ENCODE data around the gene ARL4D.

ARL4D gene

DNA sequence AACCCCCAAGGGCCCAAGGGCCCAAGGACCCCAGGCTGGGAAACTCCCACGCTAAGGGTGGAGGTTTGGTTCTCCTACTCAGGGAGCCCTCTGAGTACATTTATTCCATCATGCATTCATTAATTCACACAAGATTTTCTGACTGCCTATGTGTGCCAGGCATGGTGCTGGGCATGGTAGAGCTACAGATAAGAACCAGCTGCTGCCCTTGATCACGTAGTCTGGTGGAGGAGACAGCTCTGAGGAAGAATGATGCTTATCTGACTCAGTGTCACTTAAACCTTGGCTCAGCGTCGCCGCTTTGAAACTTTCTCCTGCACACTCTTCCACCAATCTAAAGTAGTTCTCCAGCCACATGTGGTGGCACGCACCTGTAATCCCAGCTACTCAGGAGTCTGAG is 3.6 kb upstream of the ARL4D start:
- H3K9me3 ChIP-seq (ENCODE audit: severe bottlenecking): no peaks in the 10 kb centered on the region
- no peaks in the 10 kb centered on the region for H3K27me3 ChIP-seq (ENCODE audit: insufficient read depth, low read depth, severe bottlenecking)
- TF ChIP-seq, protein P1, sequence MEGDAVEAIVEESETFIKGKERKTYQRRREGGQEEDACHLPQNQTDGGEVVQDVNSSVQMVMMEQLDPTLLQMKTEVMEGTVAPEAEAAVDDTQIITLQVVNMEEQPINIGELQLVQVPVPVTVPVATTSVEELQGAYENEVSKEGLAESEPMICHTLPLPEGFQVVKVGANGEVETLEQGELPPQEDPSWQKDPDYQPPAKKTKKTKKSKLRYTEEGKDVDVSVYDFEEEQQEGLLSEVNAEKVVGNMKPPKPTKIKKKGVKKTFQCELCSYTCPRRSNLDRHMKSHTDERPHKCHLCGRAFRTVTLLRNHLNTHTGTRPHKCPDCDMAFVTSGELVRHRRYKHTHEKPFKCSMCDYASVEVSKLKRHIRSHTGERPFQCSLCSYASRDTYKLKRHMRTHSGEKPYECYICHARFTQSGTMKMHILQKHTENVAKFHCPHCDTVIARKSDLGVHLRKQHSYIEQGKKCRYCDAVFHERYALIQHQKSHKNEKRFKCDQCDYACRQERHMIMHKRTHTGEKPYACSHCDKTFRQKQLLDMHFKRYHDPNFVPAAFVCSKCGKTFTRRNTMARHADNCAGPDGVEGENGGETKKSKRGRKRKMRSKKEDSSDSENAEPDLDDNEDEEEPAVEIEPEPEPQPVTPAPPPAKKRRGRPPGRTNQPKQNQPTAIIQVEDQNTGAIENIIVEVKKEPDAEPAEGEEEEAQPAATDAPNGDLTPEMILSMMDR (IDR thresholded peaks at IDR 0.05; ENCODE audit: low read depth, low read length): no peak
- H3K36me3 ChIP-seq: peaks cover 7% of the 10 kb centered on the region
- DNase-seq: no peak
- no peak overlapping the region for H3K4me3 ChIP-seq (ENCODE audit: low read depth, low read length)
- peak overlapping the region; percentile 74 for H3K27ac ChIP-seq

DNA sequence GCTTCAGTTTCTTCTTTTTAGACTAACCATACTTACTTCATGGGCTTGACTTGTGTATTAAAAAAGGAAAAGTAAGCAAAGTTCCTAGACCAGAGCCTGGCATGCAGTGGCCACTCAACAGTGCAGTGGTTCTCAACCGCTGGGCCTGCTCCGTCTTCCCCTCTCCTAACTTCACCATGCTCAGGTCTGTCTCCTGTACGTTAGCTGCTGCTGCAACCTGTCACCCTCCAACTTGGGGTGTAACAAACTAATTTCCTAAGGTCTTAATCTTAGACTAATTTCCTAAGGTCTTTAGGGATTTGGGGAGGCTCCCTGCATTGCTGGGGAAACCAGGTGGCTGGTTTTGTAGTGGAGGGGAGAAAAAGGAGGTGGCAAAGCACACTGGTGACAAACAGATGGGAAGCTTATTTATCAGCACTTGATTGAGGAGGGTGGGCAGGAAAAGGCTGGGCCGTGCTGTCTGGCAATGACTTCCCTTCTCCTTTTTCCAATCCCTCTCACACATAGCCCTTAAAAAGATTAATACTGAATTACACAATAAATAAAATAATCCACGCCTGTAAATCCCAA is 2.2 kb upstream of the ARL4D start:
- H3K36me3 ChIP-seq: peaks cover 21% of the 10 kb centered on the region
- H3K4me3 ChIP-seq (ENCODE audit: low read depth, low read length): 0 out of 2 replicates have a peak overlapping the region, but pooled peaks have one; percentile 2
- H3K27ac ChIP-seq: peak overlapping the region; percentile 74
- no peaks in the 10 kb centered on the region for H3K27me3 ChIP-seq (ENCODE audit: insufficient read depth, low read depth, severe bottlenecking)
- DNase-seq: peak; percentile 92
- TF ChIP-seq, protein P1 (IDR thresholded peaks at IDR 0.05; ENCODE audit: low read depth, low read length): no peak
- H3K9me3 ChIP-seq (ENCODE audit: severe bottlenecking): no peaks in the 10 kb centered on the region

- no peak for DNase-seq
- peaks cover 32% of the 10 kb centered on the region for H3K36me3 ChIP-seq
- no peaks in the 10 kb centered on the region for H3K27me3 ChIP-seq (ENCODE audit: insufficient read depth, low read depth, severe bottlenecking)
- peak overlapping the region; percentile 65 for H3K4me3 ChIP-seq (ENCODE audit: low read depth, low read length)
- TF ChIP-seq, protein P1 (IDR thresholded peaks at IDR 0.05; ENCODE audit: low read depth, low read length): no peak
- H3K27ac ChIP-seq: peak overlapping the region; percentile 74
- no peaks in the 10 kb centered on the region for H3K9me3 ChIP-seq (ENCODE audit: severe bottlenecking)
These were observed 1.1 kb downstream of the ARL4D start for GRCh38 chr17:43399839-43400328.

DNA sequence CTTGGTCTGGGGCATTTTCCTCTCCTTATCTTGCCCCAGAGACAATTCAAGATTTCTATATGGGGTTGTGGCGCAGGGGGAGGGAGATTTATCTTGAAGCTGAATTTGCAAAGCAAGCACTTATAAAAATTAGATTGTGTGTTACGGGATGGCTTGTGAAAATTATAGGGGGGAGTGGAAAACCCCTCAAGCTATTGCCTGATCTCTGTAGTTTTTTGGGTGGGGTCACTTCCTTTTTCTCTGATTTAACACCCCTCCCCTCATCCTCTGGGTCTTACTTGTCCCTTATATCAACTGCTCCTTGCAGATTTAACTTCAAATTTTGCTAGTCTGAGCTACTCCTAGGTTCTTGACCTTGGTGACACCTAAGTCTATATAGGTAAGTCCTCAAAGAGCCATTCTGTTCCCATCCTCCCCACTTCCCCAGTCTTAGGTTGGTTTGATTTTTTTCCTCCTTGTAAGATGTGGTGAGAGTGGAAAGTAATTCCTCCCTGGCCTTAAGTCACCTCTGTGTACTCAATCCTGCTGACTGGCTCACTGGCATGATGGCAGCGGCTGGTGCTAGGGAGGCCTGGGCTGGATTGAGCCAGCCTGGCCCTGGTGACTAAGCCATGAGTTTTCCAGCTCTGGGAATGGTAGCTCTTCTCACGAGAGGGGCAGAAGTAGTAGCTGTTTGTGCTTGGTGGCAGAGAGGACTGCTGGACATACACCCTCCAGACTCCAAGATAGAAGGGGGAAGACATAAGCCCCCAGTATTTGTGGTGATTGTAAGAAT is 2.3 kb downstream of the ARL4D start:
- H3K27ac ChIP-seq: peak overlapping the region; percentile 1; the same call in 1 of the 2 replicates
- peak; percentile 58 for DNase-seq
- peaks cover 32% of the 10 kb centered on the region for H3K36me3 ChIP-seq
- H3K27me3 ChIP-seq (ENCODE audit: insufficient read depth, low read depth, severe bottlenecking): no peaks in the 10 kb centered on the region
- TF ChIP-seq, protein P1 (IDR thresholded peaks at IDR 0.05; ENCODE audit: low read depth, low read length): no peak
- H3K9me3 ChIP-seq (ENCODE audit: severe bottlenecking): no peaks in the 10 kb centered on the region
- H3K4me3 ChIP-seq (ENCODE audit: low read depth, low read length): peak overlapping the region; percentile 65

- H3K27me3 ChIP-seq (ENCODE audit: insufficient read depth, low read depth, severe bottlenecking): no peaks in the 10 kb centered on the region
- TF ChIP-seq, protein P1 (IDR thresholded peaks at IDR 0.05; ENCODE audit: low read depth, low read length): no peak
- H3K9me3 ChIP-seq (ENCODE audit: severe bottlenecking): no peaks in the 10 kb centered on the region
- no peak for DNase-seq
- peaks cover 32% of the 10 kb centered on the region for H3K36me3 ChIP-seq
- no peak overlapping the region for H3K27ac ChIP-seq
- no peak overlapping the region for H3K4me3 ChIP-seq (ENCODE audit: low read depth, low read length)
These were observed 3.3 kb downstream of the ARL4D start for GRCh38 chr17:43402078-43402477.
